ENCODE measurements around the gene RCOR1.

Gene RCOR1

GRCh38 chr14:102746634-102747438 is 154.4 kb downstream of the RCOR1 start:
- no peak overlapping the region for H3K27ac ChIP-seq (ENCODE audit: low read depth, low read length, poor library complexity, severe bottlenecking)

GRCh38 chr14:102748806-102749205 is 156.4 kb downstream of the RCOR1 start:
- Histone ChIP-seq H3K27ac (ENCODE audit: low read depth, low read length, poor library complexity, severe bottlenecking) (no peak overlapping the region), H4K20me1 (ENCODE audit: insufficient read depth, low read length) (no peaks in the 10 kb centered on the region), H3K9me3 (ENCODE audit: low read length) (no peaks in the 10 kb centered on the region), H3K4me3 (ENCODE audit: low read depth, low read length, poor library complexity, severe bottlenecking) (no peak overlapping the region), H3K9me2 (ENCODE audit: low read depth, low read length) (no peaks in the 10 kb centered on the region), H3K79me2 (ENCODE audit: insufficient read depth, low read length) (no peaks in the 10 kb centered on the region), H3K4me2 (ENCODE audit: low read length) (no peak overlapping the region), H3F3A (ENCODE audit: insufficient read depth, low read length) (no peaks in the 10 kb centered on the region), H3K4me1 (ENCODE audit: insufficient read depth, low read length, severe bottlenecking) (no peaks in the 10 kb centered on the region), H2AFZ (ENCODE audit: low read length) (no peak overlapping the region), H3K9ac (ENCODE audit: low read length) (no peak overlapping the region), H3K27me3 (ENCODE audit: insufficient read depth, low read length) (no peaks in the 10 kb centered on the region), H3K36me3 (ENCODE audit: insufficient read depth, low read length) (no peaks in the 10 kb centered on the region)
- TF ChIP-seq CTCF (IDR thresholded peaks at IDR 0.05; ENCODE audit: low read length) = no peak

More at GRCh38 chr14:102746634-102747438, 154.4 kb downstream of the RCOR1 start:
- Histone ChIP-seq H3K27me3 (ENCODE audit: insufficient read depth, low read length) (no peaks in the 10 kb centered on the region), H3K9me2 (ENCODE audit: low read depth, low read length) (no peaks in the 10 kb centered on the region), H2AFZ (ENCODE audit: low read length) (no peak overlapping the region), H3K36me3 (ENCODE audit: insufficient read depth, low read length) (no peaks in the 10 kb centered on the region; the same call in 1 of the 2 replicates), H3K9me3 (ENCODE audit: low read length) (no peaks in the 10 kb centered on the region), H3K4me1 (ENCODE audit: insufficient read depth, low read length, severe bottlenecking) (no peaks in the 10 kb centered on the region), H3K9ac (ENCODE audit: low read length) (no peak overlapping the region), H3K4me3 (ENCODE audit: low read depth, low read length, poor library complexity, severe bottlenecking) (no peak overlapping the region), H4K20me1 (ENCODE audit: insufficient read depth, low read length) (no peaks in the 10 kb centered on the region), H3K79me2 (ENCODE audit: insufficient read depth, low read length) (no peaks in the 10 kb centered on the region), H3K4me2 (ENCODE audit: low read length) (no peak overlapping the region), H3F3A (ENCODE audit: insufficient read depth, low read length) (no peaks in the 10 kb centered on the region)
- TF ChIP-seq CTCF (IDR thresholded peaks at IDR 0.05; ENCODE audit: low read length) = no peak
- no peak for TF ChIP-seq EZH2 (IDR thresholded peaks at IDR 0.05; ENCODE audit: borderline replicate concordance, low read length)

- no peak overlapping the region for H3K27ac ChIP-seq (ENCODE audit: low read depth, low read length, poor library complexity, severe bottlenecking)
These were observed 157.2 kb downstream of the RCOR1 start for GRCh38 chr14:102749393-102750305.

More at GRCh38 chr14:102749393-102750305, 157.2 kb downstream of the RCOR1 start:
- Histone ChIP-seq H3K27me3 (ENCODE audit: insufficient read depth, low read length) (no peaks in the 10 kb centered on the region), H3K4me2 (ENCODE audit: low read length) (no peak overlapping the region), H3K9me2 (ENCODE audit: low read depth, low read length) (no peaks in the 10 kb centered on the region), H3K79me2 (ENCODE audit: insufficient read depth, low read length) (no peaks in the 10 kb centered on the region), H3K4me1 (ENCODE audit: insufficient read depth, low read length, severe bottlenecking) (no peaks in the 10 kb centered on the region), H4K20me1 (ENCODE audit: insufficient read depth, low read length) (no peaks in the 10 kb centered on the region), H2AFZ (ENCODE audit: low read length) (no peak overlapping the region), H3K36me3 (ENCODE audit: insufficient read depth, low read length) (no peaks in the 10 kb centered on the region), H3K9me3 (ENCODE audit: low read length) (no peaks in the 10 kb centered on the region), H3K4me3 (ENCODE audit: low read depth, low read length, poor library complexity, severe bottlenecking) (no peak overlapping the region), H3K9ac (ENCODE audit: low read length) (no peak overlapping the region), H3F3A (ENCODE audit: insufficient read depth, low read length) (no peaks in the 10 kb centered on the region)
- TF ChIP-seq EZH2 (IDR thresholded peaks at IDR 0.05; ENCODE audit: borderline replicate concordance, low read length) (no peak), CTCF (IDR thresholded peaks at IDR 0.05; ENCODE audit: low read length) (no peak)

All from OCI-LY1 (cell line).